Medulla oblongata (tissue), 1 donor: ENCODE measurements around the gene FBXW8.

ENCODE experiments used
- DNase-seq: peaks from one replicate; pipeline ENCODE4 v3.0.0-alpha.2; 2015; ENCODE audit errors: extremely low spot score

Gene FBXW8

GRCh38 chr12:117020536-117021220 is 109.9 kb downstream of the FBXW8 start:
- no peak for DNase-seq

GRCh38 chr12:117022465-117022864 is 111.7 kb downstream of the FBXW8 start:
- no peak for DNase-seq

- DNase-seq = no peak
Measured at GRCh38 chr12:117023998-117024960, 113.5 kb downstream of the FBXW8 start.

- DNase-seq = no peak
Measured at GRCh38 chr12:117024961-117025480, 114.3 kb downstream of the FBXW8 start.

GRCh38 chr12:117025481-117026151 is 114.9 kb downstream of the FBXW8 start:
- peak; percentile 82 for DNase-seq

GRCh38 chr12:117026343-117026742 is 115.6 kb downstream of the FBXW8 start:
- DNase-seq = no peak

- DNase-seq = no peak
Measured at GRCh38 chr12:117026921-117027250, 116.1 kb downstream of the FBXW8 start.

- DNase-seq = no peak
Measured at GRCh38 chr12:117027251-117028086, 116.7 kb downstream of the FBXW8 start.

- DNase-seq = no peak
Measured at GRCh38 chr12:117028254-117028653, 117.5 kb downstream of the FBXW8 start.

GRCh38 chr12:117030187-117030900 is 119.6 kb downstream of the FBXW8 start:
- no peak for DNase-seq

GRCh38 chr12:117031843-117032592 is 121.3 kb downstream of the FBXW8 start:
- no peak for DNase-seq

- DNase-seq = peak; percentile 14
Measured at GRCh38 chr12:117032593-117033381, 122.0 kb downstream of the FBXW8 start.

GRCh38 chr12:117033382-117034221 is 122.9 kb downstream of the FBXW8 start:
- no peak for DNase-seq

- DNase-seq = no peak
Measured at GRCh38 chr12:117034249-117034648, 123.5 kb downstream of the FBXW8 start.

GRCh38 chr12:117034701-117035151 is 124.0 kb downstream of the FBXW8 start:
- DNase-seq = no peak

- DNase-seq = no peak
Measured at GRCh38 chr12:117035287-117035686, 124.5 kb downstream of the FBXW8 start.

- DNase-seq = no peak
Measured at GRCh38 chr12:117036046-117036445, 125.3 kb downstream of the FBXW8 start.

GRCh38 chr12:117036547-117036946 is 125.8 kb downstream of the FBXW8 start:
- no peak for DNase-seq
